ENCODE measurements around the gene ARHGAP19.
"Not testable (repeated sequence)": the region's sequence is repeated elsewhere in the genome, so short reads cannot be mapped to it uniquely, and the experiment has no call there.

DNA sequence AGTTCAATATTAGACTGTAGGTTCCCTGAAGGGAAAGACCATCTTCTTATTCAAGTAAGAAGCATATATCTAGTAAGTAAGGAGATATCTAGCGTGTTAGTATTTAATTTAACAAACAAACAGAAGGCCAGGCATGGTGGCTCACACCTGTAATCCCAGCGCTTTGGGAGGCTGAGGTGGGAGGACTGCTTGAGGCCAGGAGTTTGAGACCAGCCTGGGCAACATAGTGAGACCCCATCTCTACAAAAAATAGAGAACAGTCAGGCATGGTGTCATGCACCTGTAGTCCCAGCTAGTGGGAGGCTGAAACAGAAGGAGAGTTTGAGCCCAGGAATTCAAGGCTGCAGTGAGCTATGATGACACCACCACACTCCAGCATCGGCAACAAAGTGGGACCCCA lies 27.3 kb downstream of the ARHGAP19 start:
- TF ChIP-seq, protein P1, sequence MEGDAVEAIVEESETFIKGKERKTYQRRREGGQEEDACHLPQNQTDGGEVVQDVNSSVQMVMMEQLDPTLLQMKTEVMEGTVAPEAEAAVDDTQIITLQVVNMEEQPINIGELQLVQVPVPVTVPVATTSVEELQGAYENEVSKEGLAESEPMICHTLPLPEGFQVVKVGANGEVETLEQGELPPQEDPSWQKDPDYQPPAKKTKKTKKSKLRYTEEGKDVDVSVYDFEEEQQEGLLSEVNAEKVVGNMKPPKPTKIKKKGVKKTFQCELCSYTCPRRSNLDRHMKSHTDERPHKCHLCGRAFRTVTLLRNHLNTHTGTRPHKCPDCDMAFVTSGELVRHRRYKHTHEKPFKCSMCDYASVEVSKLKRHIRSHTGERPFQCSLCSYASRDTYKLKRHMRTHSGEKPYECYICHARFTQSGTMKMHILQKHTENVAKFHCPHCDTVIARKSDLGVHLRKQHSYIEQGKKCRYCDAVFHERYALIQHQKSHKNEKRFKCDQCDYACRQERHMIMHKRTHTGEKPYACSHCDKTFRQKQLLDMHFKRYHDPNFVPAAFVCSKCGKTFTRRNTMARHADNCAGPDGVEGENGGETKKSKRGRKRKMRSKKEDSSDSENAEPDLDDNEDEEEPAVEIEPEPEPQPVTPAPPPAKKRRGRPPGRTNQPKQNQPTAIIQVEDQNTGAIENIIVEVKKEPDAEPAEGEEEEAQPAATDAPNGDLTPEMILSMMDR (IDR thresholded peaks at IDR 0.05; ENCODE audit: low read length): not testable (repeated sequence)
- TF ChIP-seq EZH2 (IDR thresholded peaks at IDR 0.05; ENCODE audit: borderline replicate concordance, low read length): not testable (repeated sequence)
